ENCODE measurements around the gene NEU4. TPM values are rescaled to one million over a fixed set of nuclear protein-coding genes. Genes with fewer than 3 reads are reported as not detected.

Gene NEU4
- total RNA-seq, 1 donor from 2014 or later = 0.31 TPM

DNA sequence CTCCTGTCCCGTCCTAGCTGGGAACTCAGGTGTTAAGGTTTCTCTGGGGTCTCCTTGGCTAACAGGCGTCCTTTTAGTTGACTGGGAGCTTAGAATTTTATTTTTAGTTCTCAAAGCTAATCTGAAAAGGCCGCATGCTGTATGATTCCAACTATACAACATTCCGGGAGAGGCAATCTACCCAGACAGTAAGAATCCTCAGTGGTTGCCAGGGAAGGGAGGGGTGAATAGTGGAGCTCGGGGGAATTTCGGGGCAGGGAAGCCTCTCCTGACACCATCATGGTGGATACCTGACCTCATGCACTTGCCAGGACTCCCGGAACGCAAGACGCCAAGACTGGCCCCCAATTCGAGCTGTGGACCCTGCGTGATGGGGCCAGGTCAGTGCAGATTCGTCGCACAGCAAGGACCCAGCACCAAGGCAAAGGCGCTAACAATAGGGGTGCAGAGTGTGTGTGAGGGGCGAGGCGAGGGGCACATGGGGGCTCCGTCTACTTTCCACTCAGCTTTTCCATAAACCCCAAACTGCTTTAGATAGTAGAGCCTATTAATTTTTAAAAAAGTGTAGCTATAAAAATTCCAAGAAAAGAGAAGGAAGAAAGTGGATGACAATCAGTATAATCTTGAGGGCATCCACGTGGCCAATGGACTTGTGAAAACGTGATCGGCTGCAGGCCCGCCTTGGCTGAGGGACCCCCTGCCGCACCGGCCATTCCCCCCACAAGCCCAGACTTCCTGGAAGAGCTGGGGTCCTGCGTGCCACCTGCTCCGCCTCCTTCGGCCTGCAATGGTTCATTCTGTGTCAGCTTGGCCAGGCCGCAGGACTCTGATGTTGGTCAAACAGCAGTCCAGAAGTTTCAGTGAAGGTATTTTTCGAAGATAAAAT, 32.4 kb downstream of the NEU4 start:
- intact Hi-C loops (cut with micrococcal nuclease) = loop anchor here (2.0 to 5.0 kb wide), 2 partner anchors 39 kb away; no protein-coding TSS in a partner anchor
- H3K27ac Mint-ChIP-seq = no peak overlapping the region
- no peaks in the 10 kb centered on the region for H3K9me3 Mint-ChIP-seq
- POLR2A ChIA-PET = interaction anchor here (0.6 to 1.1 kb wide), 2 partner anchors 25 to 230 kb away, joined by 3 to 9 read pairs; no protein-coding TSS in a partner anchor
- no peak for DNase-seq
- CTCF ChIA-PET = no interaction called here
- H3K4me3 Mint-ChIP-seq = peak overlapping the region; percentile 2
- peaks cover 30% of the 10 kb centered on the region for H3K4me1 Mint-ChIP-seq
- ATAC-seq (ENCODE audit: low read depth) = no peak
- peaks cover 1% of the 10 kb centered on the region for H3K27me3 Mint-ChIP-seq
- no peaks in the 10 kb centered on the region for H3K36me3 Mint-ChIP-seq (ENCODE audit: low read depth)
- TF ChIP-seq, protein P1, sequence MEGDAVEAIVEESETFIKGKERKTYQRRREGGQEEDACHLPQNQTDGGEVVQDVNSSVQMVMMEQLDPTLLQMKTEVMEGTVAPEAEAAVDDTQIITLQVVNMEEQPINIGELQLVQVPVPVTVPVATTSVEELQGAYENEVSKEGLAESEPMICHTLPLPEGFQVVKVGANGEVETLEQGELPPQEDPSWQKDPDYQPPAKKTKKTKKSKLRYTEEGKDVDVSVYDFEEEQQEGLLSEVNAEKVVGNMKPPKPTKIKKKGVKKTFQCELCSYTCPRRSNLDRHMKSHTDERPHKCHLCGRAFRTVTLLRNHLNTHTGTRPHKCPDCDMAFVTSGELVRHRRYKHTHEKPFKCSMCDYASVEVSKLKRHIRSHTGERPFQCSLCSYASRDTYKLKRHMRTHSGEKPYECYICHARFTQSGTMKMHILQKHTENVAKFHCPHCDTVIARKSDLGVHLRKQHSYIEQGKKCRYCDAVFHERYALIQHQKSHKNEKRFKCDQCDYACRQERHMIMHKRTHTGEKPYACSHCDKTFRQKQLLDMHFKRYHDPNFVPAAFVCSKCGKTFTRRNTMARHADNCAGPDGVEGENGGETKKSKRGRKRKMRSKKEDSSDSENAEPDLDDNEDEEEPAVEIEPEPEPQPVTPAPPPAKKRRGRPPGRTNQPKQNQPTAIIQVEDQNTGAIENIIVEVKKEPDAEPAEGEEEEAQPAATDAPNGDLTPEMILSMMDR (IDR thresholded peaks at IDR 0.05) = no peak

DNA sequence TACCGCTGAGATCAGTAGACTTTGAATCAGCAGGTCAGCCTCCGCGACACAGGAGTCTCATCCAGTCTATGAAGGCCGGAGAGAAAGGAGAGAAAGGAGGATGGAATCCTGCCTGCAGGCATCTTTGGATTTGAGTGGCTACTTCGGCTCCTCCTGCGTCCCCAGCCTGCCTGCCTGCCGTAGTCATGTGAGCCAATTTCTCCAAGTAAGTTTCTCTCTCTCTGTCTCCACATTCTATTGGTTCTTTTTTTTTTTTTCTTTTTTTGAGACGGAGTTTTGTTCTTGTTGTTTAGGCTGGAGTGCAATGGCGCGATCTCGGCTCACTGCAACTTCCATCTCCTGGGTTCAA, 33.0 kb downstream of the NEU4 start:
- Mint-ChIP-seq H3K9me3 (no peaks in the 10 kb centered on the region), H3K4me3 (no peak overlapping the region), H3K27ac (no peak overlapping the region), H3K27me3 (no peaks in the 10 kb centered on the region), H3K36me3 (ENCODE audit: low read depth) (no peaks in the 10 kb centered on the region), H3K4me1 (peaks cover 30% of the 10 kb centered on the region)
- no peak for DNase-seq
- ChIA-PET CTCF (no interaction called here), POLR2A (interaction anchor here (1.1 kb wide), 1 partner anchor 25 kb away, joined by 3 read pairs; no protein-coding TSS in a partner anchor)
- TF ChIP-seq, protein P1 (IDR thresholded peaks at IDR 0.05) = no peak
- no peak for ATAC-seq (ENCODE audit: low read depth)
- intact Hi-C loops (cut with micrococcal nuclease) = loop anchor here (2.0 to 5.0 kb wide), 2 partner anchors 39 to 40 kb away; no protein-coding TSS in a partner anchor

DNA sequence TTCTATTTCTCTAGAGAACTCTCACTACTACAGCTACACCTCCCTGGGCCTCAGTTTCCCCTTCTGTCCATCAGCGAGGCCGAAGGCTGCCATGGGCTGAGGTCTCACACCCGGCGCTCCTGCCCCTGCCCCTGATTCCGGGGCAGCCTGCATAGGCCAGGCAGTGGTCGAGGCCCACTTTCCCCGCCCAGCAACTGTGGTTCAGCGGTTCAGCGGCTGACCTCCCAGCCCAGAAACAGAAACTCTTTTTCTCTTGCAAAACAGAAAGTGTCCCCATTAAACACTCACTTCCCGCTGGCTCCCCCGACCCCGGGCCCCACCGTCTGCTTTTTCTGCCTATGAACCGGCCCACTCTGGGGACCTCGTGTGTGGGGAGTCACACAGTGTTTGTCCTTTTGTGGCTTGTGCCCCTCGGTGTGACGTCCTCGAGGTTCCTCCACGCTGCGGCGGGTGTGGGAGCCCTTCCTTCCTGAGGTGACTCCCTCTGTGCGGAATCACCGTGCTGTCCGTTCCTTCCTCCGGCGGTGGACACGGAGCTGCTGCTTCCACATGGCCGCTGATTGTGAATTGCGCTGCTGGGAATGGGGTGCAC, 33.7 kb downstream of the NEU4 start:
- Mint-ChIP-seq H3K9me3 (no peaks in the 10 kb centered on the region), H3K4me3 (peak overlapping the region; percentile 76), H3K27me3 (no peaks in the 10 kb centered on the region), H3K4me1 (peaks cover 30% of the 10 kb centered on the region), H3K36me3 (ENCODE audit: low read depth) (no peaks in the 10 kb centered on the region), H3K27ac (peak overlapping the region; percentile 75)
- intact Hi-C loops (cut with micrococcal nuclease) = loop anchor here (2.0 to 5.0 kb wide), 2 partner anchors 38 to 40 kb away; no protein-coding TSS in a partner anchor
- TF ChIP-seq, protein P1 (IDR thresholded peaks at IDR 0.05) = no peak
- peak; percentile 30 for ATAC-seq (ENCODE audit: low read depth)
- ChIA-PET CTCF (no interaction called here), POLR2A (interaction anchor here (2.8 kb wide), 1 partner anchor 141 kb away, joined by 13 read pairs; the partner anchor contains the start of gene ING5)
- DNase-seq = peak; percentile 48

DNA sequence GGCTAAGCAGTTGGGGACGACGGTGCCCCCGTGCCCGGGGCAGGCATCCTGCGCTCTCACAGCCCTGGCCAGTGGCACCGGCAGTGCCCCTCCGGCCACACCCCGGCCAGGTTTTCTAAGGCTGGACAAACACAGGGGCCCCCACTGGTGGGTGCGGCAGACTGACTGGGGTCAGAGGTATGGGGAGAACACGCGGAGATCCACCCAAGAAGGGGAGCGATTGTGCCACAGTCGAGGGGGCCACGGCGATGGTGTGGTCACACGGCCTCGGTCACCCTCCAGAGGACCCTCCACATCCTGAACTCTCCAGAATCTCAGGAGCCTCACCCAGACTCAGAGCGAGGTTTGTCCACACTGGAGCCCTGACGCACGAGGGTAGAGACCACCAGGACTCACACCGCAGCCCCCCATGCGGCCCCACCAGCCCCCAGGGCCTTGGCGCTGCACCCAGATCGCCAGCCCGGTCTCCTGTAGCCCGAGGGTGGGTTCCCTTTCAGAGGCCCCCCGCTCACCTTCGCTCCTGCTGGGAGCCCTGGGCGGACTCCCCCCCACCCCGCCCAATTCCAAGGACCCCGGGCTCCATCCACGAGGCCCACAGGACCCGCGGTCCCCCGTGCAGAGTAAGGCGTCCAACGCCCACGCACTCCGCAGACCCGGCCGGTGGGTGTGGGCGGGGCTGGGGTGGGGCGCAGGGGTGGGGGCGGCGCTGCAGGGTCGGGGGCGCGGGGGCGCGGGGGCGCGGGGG, 34.5 kb downstream of the NEU4 start:
- ATAC-seq (ENCODE audit: low read depth) (no peak), DNase-seq (no peak)
- Mint-ChIP-seq H3K4me3 (peak overlapping the region; percentile 76), H3K4me1 (peaks cover 30% of the 10 kb centered on the region), H3K36me3 (ENCODE audit: low read depth) (no peaks in the 10 kb centered on the region), H3K27ac (peak overlapping the region; percentile 75), H3K9me3 (no peaks in the 10 kb centered on the region), H3K27me3 (no peaks in the 10 kb centered on the region)
- TF ChIP-seq, protein P1 (IDR thresholded peaks at IDR 0.05) = no peak
- POLR2A ChIA-PET = interaction anchor here (0.6 to 2.8 kb wide), 11 partner anchors 16 to 145 kb away, joined by 3 to 23 read pairs (median 3); partner anchors contain the start of genes ING5, PDCD1 and RTP5
- intact Hi-C loops (cut with micrococcal nuclease) = loop anchor here (1.0 to 5.0 kb wide), 4 partner anchors 16 to 109 kb away; partner anchors contain the start of gene D2HGDH
- CTCF ChIA-PET = no interaction called here
